Erythroblast (primary cell): Measurements from ENCODE around the gene OR2T10.
A peak's percentile ranks its signal among the peaks of the same experiment; 100 is the strongest.
"Not testable (repeated sequence)": the region's sequence is repeated elsewhere in the genome, so short reads cannot be mapped to it uniquely, and the experiment has no call there.

ENCODE experiments used
- DNase-seq, 2 experiments: peaks; one replicate each; lab custom pipeline; 2025; lab: John Stamatoyannopoulos, UW
- GATA1 ChIP-seq: IDR thresholded peaks from 2 replicates; pipeline ENCODE4 v1.6.1; 2011; ENCODE audit warnings: low read depth, mild to moderate bottlenecking, control low read depth, low read length, moderate library complexity
- POLR2A ChIP-seq: IDR thresholded peaks from 2 replicates; pipeline ENCODE4 v1.6.1; 2011; ENCODE audit warnings: mild to moderate bottlenecking, low read length

OR2T10 gene

DNA sequence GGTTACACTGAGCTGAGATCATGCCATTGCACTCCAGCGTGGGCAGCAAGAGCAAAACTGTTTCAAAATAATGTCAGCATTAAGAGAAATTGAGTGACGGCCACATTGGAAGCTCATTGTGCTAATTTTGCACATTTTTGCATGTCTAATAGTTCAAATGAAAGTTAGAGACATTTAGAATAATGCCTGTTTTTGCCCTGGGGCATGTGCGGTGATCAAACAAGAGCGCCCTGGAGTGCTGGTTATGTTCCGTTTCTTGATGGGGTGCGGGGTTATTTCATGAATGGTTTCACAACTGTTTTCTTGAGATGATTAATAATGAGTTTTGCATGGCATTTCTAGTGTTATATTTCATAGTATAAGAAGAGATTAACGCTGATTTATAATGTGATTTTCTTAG lies 24.3 kb upstream of the OR2T10 start:
- no peak for TF ChIP-seq POLR2A
- no peak for TF ChIP-seq GATA1
- DNase-seq, result no peak

DNA sequence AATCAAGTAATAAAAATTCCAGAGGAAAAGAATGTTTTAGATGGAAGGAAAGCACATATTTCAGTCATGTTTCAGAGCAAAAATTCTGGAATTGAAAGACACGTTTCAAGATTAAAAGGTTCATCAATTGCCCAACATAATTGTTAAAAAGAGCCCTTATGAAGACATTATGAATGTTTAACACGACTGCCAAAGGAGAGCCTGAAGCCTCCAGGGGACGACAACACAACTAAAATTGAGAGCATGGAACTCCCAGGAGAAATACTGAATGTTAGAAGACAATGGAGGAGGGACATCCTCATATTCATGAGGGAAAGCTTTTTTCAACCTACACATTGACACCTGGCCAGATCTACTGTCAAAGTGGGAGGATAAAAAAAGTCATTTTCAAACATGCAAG lies 21.4 kb upstream of the OR2T10 start:
- DNase-seq, result peak; percentile 14 to 57

DNA sequence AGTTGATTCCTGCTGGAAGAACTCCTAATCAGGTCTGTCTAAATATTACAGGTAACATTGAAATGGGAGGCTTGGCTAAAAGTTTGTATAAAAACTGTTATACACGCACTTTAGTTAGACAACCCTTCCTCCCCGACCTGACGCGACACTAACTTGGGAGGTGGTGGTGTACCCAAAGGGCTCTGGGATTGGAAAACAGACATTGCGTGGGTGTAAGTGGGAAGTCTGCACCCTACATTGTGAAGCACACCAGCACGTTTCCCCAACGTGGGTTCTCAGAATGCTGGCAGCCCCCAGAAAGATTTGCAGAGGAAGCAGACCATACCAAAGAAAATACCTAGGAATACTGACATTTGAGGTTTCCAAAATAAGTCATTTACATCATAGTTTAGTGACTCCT lies 20.6 kb upstream of the OR2T10 start:
- TF ChIP-seq POLR2A (no peak), GATA1 (no peak)
- no peak for DNase-seq

More for the DNA sequence above, 21.4 kb upstream of the OR2T10 start:
- TF ChIP-seq GATA1 (no peak), POLR2A (no peak)

DNA sequence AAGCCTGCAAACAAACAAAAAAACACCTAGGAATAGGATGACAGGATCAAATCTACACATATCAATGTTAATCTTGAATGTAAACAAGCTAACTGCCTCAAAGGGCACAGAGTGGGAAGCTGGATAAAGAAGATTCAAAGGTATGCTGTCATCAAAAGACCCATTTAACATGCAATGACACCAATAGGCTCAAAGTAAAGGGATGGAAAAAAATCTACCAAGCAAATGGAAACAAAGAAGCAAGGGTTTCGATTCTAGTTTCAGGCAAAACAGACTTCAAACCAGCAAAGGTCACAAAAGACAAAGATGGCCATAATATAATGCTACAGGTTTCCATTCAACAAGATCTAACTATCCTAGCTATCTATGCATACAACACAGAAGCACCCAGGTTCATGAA lies 16.2 kb upstream of the OR2T10 start:
- TF ChIP-seq POLR2A, result no peak
- TF ChIP-seq GATA1, result no peak
- no peak for DNase-seq

- no peak for DNase-seq
- TF ChIP-seq GATA1 (no peak), POLR2A (no peak)
These were observed 14.4 kb upstream of the OR2T10 start for GRCh38 chr1:248611883-248612414.

GRCh38 chr1:248610301-248610700 lies 12.8 kb upstream of the OR2T10 start:
- TF ChIP-seq POLR2A (no peak), GATA1 (no peak)
- no peak for DNase-seq

DNA sequence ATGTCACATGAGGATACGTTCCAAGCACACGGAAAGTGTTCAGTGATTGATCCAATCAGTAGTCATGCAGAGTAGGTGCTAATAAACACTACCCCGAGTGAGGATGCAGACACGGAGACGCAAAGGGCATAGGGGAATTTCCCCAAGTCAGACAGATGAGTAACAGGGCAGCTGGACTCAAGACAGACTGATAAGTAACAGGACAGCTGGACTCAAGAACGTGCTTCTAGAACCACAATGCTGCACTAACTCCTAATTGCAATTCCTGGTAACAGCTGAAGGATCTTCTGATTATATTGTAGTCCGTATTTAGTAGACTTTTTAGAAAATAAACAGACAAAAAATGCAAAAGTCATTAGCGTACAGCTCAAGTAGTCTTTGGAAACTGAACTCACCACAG lies 1.9 kb upstream of the OR2T10 start:
- TF ChIP-seq GATA1, result no peak
- TF ChIP-seq POLR2A, result no peak
- DNase-seq, result no peak

GRCh38 chr1:248596615-248597014 lies 885 bp downstream of the OR2T10 start:
- TF ChIP-seq POLR2A (no peak), GATA1 (no peak)
- DNase-seq, result no peak

GRCh38 chr1:248593226-248593625 lies 4.3 kb downstream of the OR2T10 start:
- TF ChIP-seq POLR2A, result no peak
- TF ChIP-seq GATA1, result no peak
- no peak for DNase-seq

- DNase-seq, result no peak
These were observed 4.8 kb downstream of the OR2T10 start for GRCh38 chr1:248592655-248593054.

DNA sequence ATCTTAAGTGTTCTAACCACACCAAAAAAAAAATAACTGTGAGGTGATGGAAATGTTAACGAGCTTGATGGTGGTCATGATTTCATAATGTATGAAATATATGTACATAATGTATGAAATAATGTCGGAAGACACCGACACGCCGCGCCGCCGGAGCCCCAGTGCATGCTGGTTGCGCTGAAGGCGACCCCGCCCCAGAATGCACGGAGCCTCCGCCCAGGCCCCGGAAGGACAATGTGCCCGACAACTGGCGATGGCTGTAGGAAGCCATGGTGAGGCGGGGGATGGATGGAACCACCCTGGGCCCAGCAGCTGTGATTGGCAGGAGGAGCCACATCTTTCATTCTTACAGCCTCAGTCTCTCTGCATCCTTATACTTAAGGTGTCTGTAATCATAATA lies 7.4 kb downstream of the OR2T10 start:
- TF ChIP-seq GATA1 (no peak), POLR2A (no peak)
- no peak for DNase-seq

More at GRCh38 chr1:248592655-248593054, 4.8 kb downstream of the OR2T10 start:
- TF ChIP-seq POLR2A (no peak), GATA1 (no peak)

DNA sequence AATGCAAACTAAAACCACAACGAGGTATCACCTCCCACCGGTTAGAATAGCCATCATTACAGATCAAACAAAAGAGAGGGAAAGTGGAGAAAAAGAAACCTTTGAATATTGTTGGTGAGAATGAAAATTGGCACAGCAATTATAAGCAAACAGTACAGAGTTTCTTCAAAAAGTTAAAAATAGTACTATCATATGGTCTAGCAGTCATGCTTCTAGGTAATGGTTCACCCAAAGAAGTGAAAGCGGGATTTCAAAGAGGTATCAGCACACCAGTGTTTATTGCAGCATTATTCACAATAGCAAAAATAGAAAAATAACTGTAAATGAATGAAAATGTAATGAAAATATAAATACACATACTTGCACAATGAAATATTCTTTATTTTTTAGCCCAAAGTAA lies 8.2 kb downstream of the OR2T10 start:
- TF ChIP-seq POLR2A, result no peak
- no peak for TF ChIP-seq GATA1
- no peak for DNase-seq

GRCh38 chr1:248585266-248585665 lies 12.2 kb downstream of the OR2T10 start:
- TF ChIP-seq GATA1 (no peak), POLR2A (no peak)
- DNase-seq, result no peak

- no peak for DNase-seq
- TF ChIP-seq POLR2A, result no peak
These were observed 21.1 kb downstream of the OR2T10 start for GRCh38 chr1:248576260-248576980.

- DNase-seq, result not testable (repeated sequence)
These were observed 22.8 kb downstream of the OR2T10 start, which contains the start of gene OR2T34 for GRCh38 chr1:248574657-248575056. TSS of gene OR2T34 (minus strand) at chr1:248574757. CDS start at chr1:248574757, 0 bp downstream.

GRCh38 chr1:248573856-248574255 lies 23.6 kb downstream of the OR2T10 start:
- DNase-seq, result not testable (repeated sequence)

- not testable (repeated sequence) for DNase-seq
These were observed 25.5 kb downstream of the OR2T10 start for GRCh38 chr1:248572049-248572448.

- DNase-seq, result not testable (repeated sequence)
These were observed 26.7 kb downstream of the OR2T10 start for GRCh38 chr1:248570811-248571210.

- DNase-seq, result not testable (repeated sequence)
These were observed 28.5 kb downstream of the OR2T10 start for GRCh38 chr1:248569049-248569448.
